Gastrocnemius medialis (tissue), 4 donors: ENCODE results near the gene HIGD2A.

Source experiments
- CTCF ChIP-seq, 5 experiments: fragments of 450-650 bp in 3 of 5; fragments of 200-600 bp in 2 of 5; sonication (generic) in 2 of 5; IDR thresholded peaks in 4 of 5; conservative IDR thresholded peaks in 1 of 5; 1 replicate in 4 of 5; 2 replicates in 1 of 5; pipeline ENCODE4 v1.5.1; 2016 to 2019; ENCODE audit warnings: antibody characterized with exemption in 5 of 5, mild to moderate bottlenecking in 3 of 5, moderate library complexity in 3 of 5
- POLR2A ChIP-seq, 2 donors: fragments of 450-650 bp; IDR thresholded peaks; one replicate each; pipeline ENCODE4 v1.6.1; 2017; ENCODE audit warnings: antibody characterized with exemption in 2 of 2, mild to moderate bottlenecking in 2 of 2, moderate library complexity in 2 of 2

GRCh38 chr5:176384366-176384930 is 4.1 kb upstream of the HIGD2A start:
- TF ChIP-seq CTCF (IDR thresholded peaks at IDR 0.05 in 4 of 5, conservative IDR thresholded peaks at IDR 0.05 in 1 of 5) (no peak), POLR2A (IDR thresholded peaks at IDR 0.05) (no peak)
